ENCODE measurements around the gene E4F1. TPM values are rescaled to one million over a fixed set of nuclear protein-coding genes. Genes with fewer than 3 reads are reported as not detected.

The E4F1 gene
- total and polyA plus RNA-seq, 7 donors = 10.8 to 26.9 (median 19.4) TPM

DNA sequence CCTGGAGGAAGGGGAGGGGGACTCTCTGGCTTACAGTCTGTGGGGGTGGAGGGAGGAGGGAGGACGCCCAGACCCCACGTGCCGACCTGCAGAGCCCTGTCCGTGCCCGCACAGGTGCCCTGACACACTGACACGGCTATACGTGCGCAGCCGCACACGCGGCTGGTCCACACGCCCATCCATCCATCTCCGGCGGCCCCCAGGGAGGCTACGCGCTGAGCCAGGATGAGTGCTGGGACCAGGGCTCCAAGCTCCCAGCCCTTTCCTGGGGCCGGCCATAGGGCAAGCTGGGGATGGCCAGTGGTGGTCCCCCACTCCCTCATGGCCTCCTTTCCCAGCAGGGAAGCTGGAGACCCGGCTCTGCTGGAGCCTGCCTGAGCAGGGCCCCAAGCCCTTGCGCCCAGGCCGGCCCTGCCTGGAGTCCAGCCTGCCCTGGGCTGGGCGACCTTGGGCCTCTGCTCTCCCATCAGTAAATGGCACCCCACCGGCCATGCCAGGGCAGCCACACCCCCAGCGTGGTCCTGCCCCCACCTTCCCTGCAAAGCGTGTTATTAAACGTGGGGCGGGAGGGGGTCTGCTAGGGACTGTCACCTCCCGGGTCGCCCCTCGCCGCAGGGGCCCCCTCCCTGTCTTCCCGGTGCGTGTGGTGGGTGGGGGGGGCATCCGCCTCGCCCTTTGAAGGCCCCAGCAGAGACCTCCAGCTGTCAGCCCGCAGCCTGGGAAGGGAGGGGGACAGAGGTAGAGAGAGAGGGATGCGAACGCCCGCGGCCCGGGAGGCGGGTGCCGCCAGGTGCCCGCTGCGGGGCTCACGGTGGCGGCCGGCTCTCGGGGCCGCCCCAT lies 27.8 kb upstream of the E4F1 start:
- Histone ChIP-seq H3K4me1 (peaks cover 0 to 21% (median 18%) of the 10 kb centered on the region in 4 donors), H3K4me3 (peak overlapping the region in 3 of 4 donors; percentile 30 to 50 (median 47)), H3K27ac (no peak overlapping the region), H3K27me3 (peaks cover 27 to 55% (median 41%) of the 10 kb centered on the region in 3 donors), H3K9me3 (no peaks in the 10 kb centered on the region), H3K36me3 (no peaks in the 10 kb centered on the region)
- DNase-seq = no peak
- TF ChIP-seq CTCF (IDR thresholded peaks at IDR 0.05) (no peak), POLR2A (IDR thresholded peaks at IDR 0.05) (no peak)
- intact Hi-C loops (cut with DNase I) = no loop called here
- WGBS, 2 donors = 2% methylated on average over 49 of the region's 49 CpGs

- peaks cover 0 to 21% (median 18%) of the 10 kb centered on the region in 4 donors for H3K4me1 ChIP-seq
- no peak for DNase-seq
- H3K27me3 ChIP-seq = peaks cover 27 to 55% (median 41%) of the 10 kb centered on the region in 3 donors
- peak within 1 kb of the TSS in 3 of 4 donors; percentile 30 to 50 (median 47) for H3K4me3 ChIP-seq
- intact Hi-C loops (cut with DNase I) = no loop called here
- no peaks in the 10 kb centered on the region for H3K36me3 ChIP-seq
- no peak within 1 kb of the TSS for H3K27ac ChIP-seq
- 1% methylated on average over 129 of the region's 129 CpGs for WGBS, 2 donors
- no peaks in the 10 kb centered on the region for H3K9me3 ChIP-seq
- TF ChIP-seq EP300 (IDR thresholded peaks at IDR 0.05) (no peak), POLR2AphosphoS5 (IDR thresholded peaks at IDR 0.05) (no peak), CTCF (IDR thresholded peaks at IDR 0.05) (no peak), POLR2A (IDR thresholded peaks at IDR 0.05) (no peak)
These were observed 27.0 kb upstream of the E4F1 start, which contains the start of gene CASKIN1 for GRCh38 chr16:2196162-2196980. Gene CASKIN1, minus strand, starts transcription at chr16:2196605. Its CDS starts 173 bp downstream, at chr16:2196432.

GRCh38 chr16:2196981-2197511 lies 26.3 kb upstream of the E4F1 start:
- no peak for DNase-seq
- intact Hi-C loops (cut with DNase I) = no loop called here
- Histone ChIP-seq H3K27ac (no peak overlapping the region), H3K4me1 (peaks cover 0 to 21% (median 18%) of the 10 kb centered on the region in 4 donors), H3K9me3 (no peaks in the 10 kb centered on the region), H3K36me3 (no peaks in the 10 kb centered on the region), H3K27me3 (peaks cover 27 to 55% (median 41%) of the 10 kb centered on the region in 3 donors), H3K4me3 (peak overlapping the region in 3 of 4 donors; percentile 12 to 35 (median 30))
- TF ChIP-seq POLR2A (IDR thresholded peaks at IDR 0.05) = no peak
- TF ChIP-seq POLR2AphosphoS5 (IDR thresholded peaks at IDR 0.05) = no peak
- no peak for TF ChIP-seq CTCF (IDR thresholded peaks at IDR 0.05)
- TF ChIP-seq EP300 (IDR thresholded peaks at IDR 0.05) = no peak
- 24 to 30% methylated on average over 32 of the region's 32 CpGs for WGBS, 2 donors

GRCh38 chr16:2197765-2198164 lies 25.6 kb upstream of the E4F1 start:
- TF ChIP-seq EP300 (IDR thresholded peaks at IDR 0.05) (no peak), POLR2A (IDR thresholded peaks at IDR 0.05) (no peak), POLR2AphosphoS5 (IDR thresholded peaks at IDR 0.05) (no peak), CTCF (IDR thresholded peaks at IDR 0.05) (no peak)

More at GRCh38 chr16:2197765-2198164, 25.6 kb upstream of the E4F1 start:
- Histone ChIP-seq H3K4me1 (peaks cover 0 to 21% (median 18%) of the 10 kb centered on the region in 4 donors), H3K36me3 (no peaks in the 10 kb centered on the region), H3K27me3 (peaks cover 27 to 55% (median 41%) of the 10 kb centered on the region in 3 donors), H3K27ac (no peak overlapping the region), H3K4me3 (no peak overlapping the region), H3K9me3 (no peaks in the 10 kb centered on the region)
- no peak for DNase-seq
- 82 to 85% methylated on average over 6 of the region's 6 CpGs for WGBS, 2 donors
- intact Hi-C loops (cut with DNase I) = no loop called here
